Activated CD4-positive, CD25-positive, alpha-beta regulatory T cell treated with anti-CD3 and anti-CD28 coated beads, Interleukin-2, amount 50 U/mL, for 16 hours (primary cell): Measurements from ENCODE around the gene EHBP1L1.

Experiments used
- DNase-seq: peaks from one replicate; pipeline ENCODE4 v3.0.0-alpha.2; 2020; ENCODE audit warnings: low read depth, low spot score

Gene EHBP1L1

GRCh38 chr11:65615950-65616574, 40.2 kb downstream of the EHBP1L1 start:
- no peak for DNase-seq

- DNase-seq = no peak
These were observed 40.7 kb downstream of the EHBP1L1 start for GRCh38 chr11:65616575-65617001.

GRCh38 chr11:65617136-65617850, 41.4 kb downstream of the EHBP1L1 start:
- no peak for DNase-seq

- no peak for DNase-seq
These were observed 42.3 kb downstream of the EHBP1L1 start for GRCh38 chr11:65617990-65618751.

GRCh38 chr11:65618763-65619162, 42.9 kb downstream of the EHBP1L1 start:
- DNase-seq = no peak

- DNase-seq = no peak
These were observed 43.6 kb downstream of the EHBP1L1 start for GRCh38 chr11:65619281-65619928.

- no peak for DNase-seq
These were observed 44.8 kb downstream of the EHBP1L1 start for GRCh38 chr11:65620666-65621065.

- DNase-seq = no peak
These were observed 45.6 kb downstream of the EHBP1L1 start for GRCh38 chr11:65621460-65621859.

GRCh38 chr11:65622011-65622410, 46.2 kb downstream of the EHBP1L1 start:
- no peak for DNase-seq

GRCh38 chr11:65623177-65623576, 47.3 kb downstream of the EHBP1L1 start:
- DNase-seq = no peak

GRCh38 chr11:65623852-65624616, 48.2 kb downstream of the EHBP1L1 start:
- DNase-seq = no peak

- no peak for DNase-seq
These were observed 49.2 kb downstream of the EHBP1L1 start for GRCh38 chr11:65624931-65625627.

- DNase-seq = no peak
These were observed 49.9 kb downstream of the EHBP1L1 start for GRCh38 chr11:65625628-65626342.

GRCh38 chr11:65627202-65627601, 51.3 kb downstream of the EHBP1L1 start:
- DNase-seq = no peak

- DNase-seq = no peak
These were observed 53.7 kb downstream of the EHBP1L1 start for GRCh38 chr11:65629579-65629978.

- no peak for DNase-seq
These were observed 54.4 kb downstream of the EHBP1L1 start for GRCh38 chr11:65630215-65630614.

- DNase-seq = no peak
These were observed 57.7 kb downstream of the EHBP1L1 start for GRCh38 chr11:65633390-65634108.

- no peak for DNase-seq
These were observed 58.2 kb downstream of the EHBP1L1 start for GRCh38 chr11:65634109-65634436.

GRCh38 chr11:65634440-65634839, 58.6 kb downstream of the EHBP1L1 start:
- DNase-seq = no peak
